Gastroesophageal sphincter (tissue), 3 donors: ENCODE measurements around the gene SLC38A1.

Source experiments
- EP300 ChIP-seq: sonication (generic); formaldehyde crosslinking; IDR thresholded peaks from one replicate; pipeline ENCODE4 v1.6.1; 2017; ENCODE audit warnings: antibody characterized with exemption, mild to moderate bottlenecking
- POLR2AphosphoS5 ChIP-seq: sonication (generic); formaldehyde crosslinking; IDR thresholded peaks from one replicate; pipeline ENCODE4 v1.6.1; 2017; ENCODE audit warnings: antibody characterized with exemption
- TF ChIP-seq, protein P1 (sequence below), 4 experiments: fragments of 200-600 bp in 2 of 4; fragments of 450-650 bp in 2 of 4; sonication (generic) in 1 of 4; IDR thresholded peaks; one replicate each; pipeline ENCODE4 v1.5.1; 2017 to 2019; ENCODE audit warnings: antibody characterized with exemption in 4 of 4, mild to moderate bottlenecking in 2 of 4, moderate library complexity in 2 of 4

DNA sequence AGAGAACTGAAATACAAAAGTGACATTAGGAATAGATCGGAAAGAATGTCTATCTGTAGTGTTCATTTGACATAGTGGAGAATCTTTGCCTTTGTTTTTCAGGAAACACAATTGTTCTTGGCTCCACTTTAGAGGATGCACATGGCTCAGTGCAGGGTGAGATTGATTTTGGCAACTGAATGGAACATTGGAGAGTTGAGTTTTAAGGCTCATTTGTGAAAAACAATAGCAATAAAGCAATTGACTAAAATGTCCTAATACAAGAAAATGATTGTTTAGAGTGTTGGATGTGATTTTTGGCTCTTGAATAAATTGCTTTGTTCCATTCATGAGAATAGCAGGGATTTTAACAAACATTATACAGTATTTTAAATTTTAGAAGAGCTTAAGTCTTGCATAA is 116.4 kb downstream of the SLC38A1 start:
- TF ChIP-seq POLR2AphosphoS5 (no peak), EP300 (no peak)
- TF ChIP-seq, protein P1, sequence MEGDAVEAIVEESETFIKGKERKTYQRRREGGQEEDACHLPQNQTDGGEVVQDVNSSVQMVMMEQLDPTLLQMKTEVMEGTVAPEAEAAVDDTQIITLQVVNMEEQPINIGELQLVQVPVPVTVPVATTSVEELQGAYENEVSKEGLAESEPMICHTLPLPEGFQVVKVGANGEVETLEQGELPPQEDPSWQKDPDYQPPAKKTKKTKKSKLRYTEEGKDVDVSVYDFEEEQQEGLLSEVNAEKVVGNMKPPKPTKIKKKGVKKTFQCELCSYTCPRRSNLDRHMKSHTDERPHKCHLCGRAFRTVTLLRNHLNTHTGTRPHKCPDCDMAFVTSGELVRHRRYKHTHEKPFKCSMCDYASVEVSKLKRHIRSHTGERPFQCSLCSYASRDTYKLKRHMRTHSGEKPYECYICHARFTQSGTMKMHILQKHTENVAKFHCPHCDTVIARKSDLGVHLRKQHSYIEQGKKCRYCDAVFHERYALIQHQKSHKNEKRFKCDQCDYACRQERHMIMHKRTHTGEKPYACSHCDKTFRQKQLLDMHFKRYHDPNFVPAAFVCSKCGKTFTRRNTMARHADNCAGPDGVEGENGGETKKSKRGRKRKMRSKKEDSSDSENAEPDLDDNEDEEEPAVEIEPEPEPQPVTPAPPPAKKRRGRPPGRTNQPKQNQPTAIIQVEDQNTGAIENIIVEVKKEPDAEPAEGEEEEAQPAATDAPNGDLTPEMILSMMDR (IDR thresholded peaks at IDR 0.05), result no peak
